AG10803 (cell line): ENCODE results near the gene FBXW4.

Source experiments
- DNase-seq: peaks from one replicate; pipeline ENCODE4 v3.0.0; 2010; ENCODE audit warnings: low read depth
- H3K4me3 ChIP-seq: 2 replicates; pipeline ENCODE4 v1.5.1; 2011; ENCODE audit warnings: mild to moderate bottlenecking, low read length, control low read depth
- TF ChIP-seq, protein P1 (sequence below): conservative IDR thresholded peaks from 2 replicates; pipeline ENCODE4 v1.5.1; 2011; ENCODE audit warnings: mild to moderate bottlenecking, low read length, control low read depth, inconsistent platforms

Gene FBXW4

DNA sequence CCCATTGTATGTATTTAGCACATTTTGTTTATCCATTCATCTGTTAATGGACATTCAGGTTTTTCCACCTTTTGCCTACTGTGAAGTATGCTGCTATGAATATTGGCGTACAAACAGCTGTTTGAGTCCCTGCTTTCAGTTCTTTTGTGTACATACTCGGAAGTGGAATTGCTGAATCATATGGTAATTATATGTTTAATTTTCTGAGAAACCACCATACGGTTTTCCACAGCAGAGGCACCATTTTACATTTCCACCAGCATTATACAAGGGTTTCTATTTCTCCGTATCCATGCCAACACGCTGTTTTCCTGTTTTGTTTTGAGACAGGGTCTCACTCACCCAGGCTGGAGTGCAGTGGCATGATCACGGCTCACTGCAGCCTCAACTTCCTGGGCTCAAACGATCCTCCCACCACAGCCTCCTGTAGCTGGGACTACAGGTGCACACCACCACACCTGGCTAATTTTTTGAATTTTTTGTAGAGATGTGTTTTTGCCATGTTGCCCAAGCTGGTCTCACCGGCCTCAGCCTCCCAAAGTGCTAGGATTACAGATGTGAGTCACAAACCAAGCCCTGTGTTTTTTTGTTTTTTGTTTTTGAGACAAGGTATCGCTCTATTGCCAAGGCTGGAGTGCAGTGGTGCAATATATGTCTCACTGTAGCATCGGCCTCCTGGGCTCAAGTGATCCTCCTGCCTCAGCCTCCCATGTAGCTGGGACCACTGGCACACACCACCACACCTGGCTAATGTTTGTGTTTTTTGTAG lies 22.1 kb upstream of the FBXW4 start:
- TF ChIP-seq, protein P1, sequence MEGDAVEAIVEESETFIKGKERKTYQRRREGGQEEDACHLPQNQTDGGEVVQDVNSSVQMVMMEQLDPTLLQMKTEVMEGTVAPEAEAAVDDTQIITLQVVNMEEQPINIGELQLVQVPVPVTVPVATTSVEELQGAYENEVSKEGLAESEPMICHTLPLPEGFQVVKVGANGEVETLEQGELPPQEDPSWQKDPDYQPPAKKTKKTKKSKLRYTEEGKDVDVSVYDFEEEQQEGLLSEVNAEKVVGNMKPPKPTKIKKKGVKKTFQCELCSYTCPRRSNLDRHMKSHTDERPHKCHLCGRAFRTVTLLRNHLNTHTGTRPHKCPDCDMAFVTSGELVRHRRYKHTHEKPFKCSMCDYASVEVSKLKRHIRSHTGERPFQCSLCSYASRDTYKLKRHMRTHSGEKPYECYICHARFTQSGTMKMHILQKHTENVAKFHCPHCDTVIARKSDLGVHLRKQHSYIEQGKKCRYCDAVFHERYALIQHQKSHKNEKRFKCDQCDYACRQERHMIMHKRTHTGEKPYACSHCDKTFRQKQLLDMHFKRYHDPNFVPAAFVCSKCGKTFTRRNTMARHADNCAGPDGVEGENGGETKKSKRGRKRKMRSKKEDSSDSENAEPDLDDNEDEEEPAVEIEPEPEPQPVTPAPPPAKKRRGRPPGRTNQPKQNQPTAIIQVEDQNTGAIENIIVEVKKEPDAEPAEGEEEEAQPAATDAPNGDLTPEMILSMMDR, result no peak
- DNase-seq, result no peak
- H3K4me3 ChIP-seq, result no peak overlapping the region

DNA sequence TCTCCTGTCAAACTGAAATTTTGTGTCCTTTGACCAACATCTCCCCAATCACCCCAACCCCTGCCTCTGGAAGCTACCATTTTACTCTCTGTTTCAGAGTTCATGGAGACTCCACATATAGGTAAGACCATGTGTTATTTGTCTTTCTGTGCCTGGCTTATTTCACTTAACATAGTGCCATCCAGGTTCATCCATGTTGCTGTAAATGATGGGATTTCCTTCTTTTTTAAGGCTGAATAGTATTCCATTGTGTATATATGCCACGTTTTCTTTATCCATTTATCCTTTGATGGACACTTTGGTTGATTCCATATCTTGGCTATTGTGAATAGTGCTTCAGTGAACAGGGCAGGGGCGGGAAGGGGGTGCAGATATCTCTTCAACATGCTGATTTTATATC lies 18.0 kb upstream of the FBXW4 start:
- H3K4me3 ChIP-seq, result no peak overlapping the region
- DNase-seq, result no peak
- TF ChIP-seq, protein P1, result no peak

DNA sequence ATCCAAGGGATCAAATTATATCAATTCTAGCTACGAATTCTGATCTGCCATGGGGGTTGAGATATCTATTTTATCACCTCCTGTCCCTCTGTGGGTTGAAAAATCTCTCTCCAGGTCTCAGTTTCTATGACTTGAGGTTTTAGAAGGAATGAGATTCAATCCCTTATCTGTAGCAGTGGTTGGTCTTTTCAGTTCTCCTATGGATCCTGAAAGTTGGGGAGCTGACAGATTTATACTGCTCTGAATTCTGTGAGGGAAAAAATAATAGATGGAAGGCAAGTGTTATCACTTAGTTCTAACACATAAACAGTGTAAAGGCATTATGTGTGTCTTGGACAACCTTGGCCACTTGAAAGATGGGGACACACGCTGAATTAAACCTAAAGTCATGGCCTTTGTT lies 15.8 kb upstream of the FBXW4 start:
- TF ChIP-seq, protein P1, result no peak
- DNase-seq, result no peak
- H3K4me3 ChIP-seq, result no peak overlapping the region

DNA sequence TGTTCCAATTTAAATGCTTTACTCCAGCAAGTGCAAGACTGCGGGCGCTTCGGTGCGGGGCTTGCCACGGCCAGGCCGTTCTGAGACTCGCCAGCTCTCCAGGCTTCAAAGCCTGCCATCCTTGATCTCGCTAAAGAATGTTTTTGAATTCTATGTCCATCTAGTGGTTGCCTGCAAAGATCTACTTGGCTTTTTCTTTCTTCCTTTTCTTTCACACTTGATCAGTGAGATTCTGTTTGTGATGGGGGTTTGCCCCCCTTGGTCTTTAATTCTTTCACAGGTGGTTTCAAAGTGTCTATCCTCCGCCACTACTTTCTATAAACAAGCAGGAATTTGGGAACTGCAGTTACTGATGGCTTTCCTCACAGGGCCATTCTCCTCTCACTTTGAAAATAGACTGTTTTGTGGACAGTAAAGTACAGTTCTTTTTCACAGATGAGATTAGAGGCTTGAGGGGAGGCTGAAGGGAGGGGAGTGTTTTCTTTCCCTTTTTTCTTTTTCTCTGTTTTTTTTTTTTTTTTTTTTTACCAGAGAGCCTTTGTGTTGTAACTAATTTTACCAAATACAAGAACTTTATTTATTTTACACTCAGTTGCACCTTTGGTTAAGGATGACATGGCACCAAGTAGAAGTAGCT lies 15.2 kb upstream of the FBXW4 start:
- TF ChIP-seq, protein P1, result no peak
- no peak overlapping the region for H3K4me3 ChIP-seq
- no peak for DNase-seq

DNA sequence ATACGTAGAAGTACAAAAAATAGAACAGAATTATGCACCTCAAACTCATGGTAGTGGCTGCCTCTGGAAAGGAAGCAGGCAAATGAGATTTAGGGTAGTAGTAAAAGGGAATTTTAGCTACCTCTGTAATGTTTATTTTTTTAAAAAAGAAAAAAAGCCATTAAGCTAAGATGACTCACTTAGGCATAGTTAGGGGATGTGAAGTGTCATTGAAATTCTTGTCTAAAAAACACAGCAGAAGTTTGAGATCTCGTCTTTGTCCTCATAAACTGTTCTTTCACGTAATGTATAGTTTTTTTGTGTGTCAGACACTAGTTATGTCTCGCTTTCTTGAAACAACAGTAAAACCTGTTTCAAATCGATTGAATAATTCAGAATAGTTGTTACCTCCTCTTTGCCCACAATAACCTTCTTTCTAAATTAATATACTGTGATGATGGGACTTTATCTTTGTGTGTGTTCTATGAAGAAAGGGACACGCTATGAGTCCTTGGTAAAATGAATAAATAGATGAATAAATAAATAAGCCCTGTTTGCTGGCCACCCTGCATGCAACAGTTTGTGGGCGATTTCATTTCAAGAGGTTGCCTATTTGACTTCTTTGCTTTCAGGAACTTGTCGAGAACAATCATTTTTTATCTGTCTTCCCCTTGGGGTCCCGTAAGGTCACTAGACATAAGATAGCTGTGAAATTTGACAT lies 14.5 kb upstream of the FBXW4 start:
- DNase-seq, result no peak
- TF ChIP-seq, protein P1, result no peak
- no peak overlapping the region for H3K4me3 ChIP-seq

DNA sequence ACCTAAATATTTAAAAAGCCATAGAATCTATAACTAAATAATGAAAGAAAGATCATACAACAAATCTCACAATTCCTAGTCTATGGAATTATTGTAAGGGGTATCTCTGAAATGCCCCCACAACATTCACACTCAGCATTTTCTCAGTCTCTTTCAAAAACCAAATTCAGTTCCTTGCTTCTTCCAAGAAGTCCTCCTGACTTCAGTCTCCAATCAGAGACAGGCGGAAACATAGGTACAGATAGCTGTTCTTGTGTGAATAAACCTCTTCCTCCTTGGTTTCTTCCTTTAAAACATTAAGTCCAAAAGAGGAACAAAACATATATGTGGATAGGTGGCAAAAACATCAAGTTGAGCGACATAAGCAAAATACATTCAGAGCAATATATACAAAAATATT lies 13.9 kb upstream of the FBXW4 start:
- H3K4me3 ChIP-seq, result no peak overlapping the region
- TF ChIP-seq, protein P1, result no peak
- no peak for DNase-seq
